Measurements from ENCODE around the gene DELE1. TPM values are rescaled to one million over a fixed set of nuclear protein-coding genes. Genes with fewer than 3 reads are reported as not detected.

DELE1 gene
- total RNA-seq, 1 experiment from 2014 or later, result 124 TPM

DNA sequence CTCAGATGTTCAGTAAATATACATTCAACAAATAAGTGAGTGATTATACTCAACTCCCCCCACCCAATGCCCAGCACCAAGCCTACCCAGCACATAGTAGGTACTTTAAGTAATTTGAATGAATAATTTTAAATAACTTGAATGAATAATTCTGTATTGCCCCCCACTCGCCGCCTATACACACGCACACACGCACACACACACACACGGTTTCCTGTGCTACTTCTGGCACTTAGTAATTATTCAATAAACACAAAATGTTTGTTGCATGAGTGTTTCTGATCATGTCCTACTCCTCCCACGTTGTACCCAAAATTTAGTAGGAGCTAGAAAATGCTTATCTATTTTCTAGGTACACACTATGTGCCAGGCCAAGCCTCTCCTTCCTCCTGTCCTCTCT lies 18.1 kb downstream of the DELE1 start:
- Histone ChIP-seq H3K79me2 (ENCODE audit: low read length) (no peaks in the 10 kb centered on the region), H3K9me3 (ENCODE audit: low read length) (no peaks in the 10 kb centered on the region), H3K27me3 (ENCODE audit: low read length) (no peaks in the 10 kb centered on the region), H2AFZ (ENCODE audit: low read length) (no peak overlapping the region), H3K36me3 (ENCODE audit: insufficient read depth, low read length) (peaks cover 3% of the 10 kb centered on the region), H3K4me1 (ENCODE audit: low read length) (no peaks in the 10 kb centered on the region), H3K9me2 (replicated peaks; ENCODE audit: insufficient read depth, low read length) (no peaks in the 10 kb centered on the region), H3K27ac (ENCODE audit: low read length) (no peak overlapping the region), H3K4me3 (ENCODE audit: low read length) (no peak overlapping the region), H3K9ac (ENCODE audit: low read length) (no peak overlapping the region), H4K20me1 (ENCODE audit: insufficient read depth, low read depth, low read length) (0 out of 2 replicates have a peak, but pooled peaks cover 4% of the 10 kb centered on the region), H3K4me2 (ENCODE audit: low read depth, low read length, poor library complexity, severe bottlenecking) (no peak overlapping the region)
- no peak for DNase-seq

DNA sequence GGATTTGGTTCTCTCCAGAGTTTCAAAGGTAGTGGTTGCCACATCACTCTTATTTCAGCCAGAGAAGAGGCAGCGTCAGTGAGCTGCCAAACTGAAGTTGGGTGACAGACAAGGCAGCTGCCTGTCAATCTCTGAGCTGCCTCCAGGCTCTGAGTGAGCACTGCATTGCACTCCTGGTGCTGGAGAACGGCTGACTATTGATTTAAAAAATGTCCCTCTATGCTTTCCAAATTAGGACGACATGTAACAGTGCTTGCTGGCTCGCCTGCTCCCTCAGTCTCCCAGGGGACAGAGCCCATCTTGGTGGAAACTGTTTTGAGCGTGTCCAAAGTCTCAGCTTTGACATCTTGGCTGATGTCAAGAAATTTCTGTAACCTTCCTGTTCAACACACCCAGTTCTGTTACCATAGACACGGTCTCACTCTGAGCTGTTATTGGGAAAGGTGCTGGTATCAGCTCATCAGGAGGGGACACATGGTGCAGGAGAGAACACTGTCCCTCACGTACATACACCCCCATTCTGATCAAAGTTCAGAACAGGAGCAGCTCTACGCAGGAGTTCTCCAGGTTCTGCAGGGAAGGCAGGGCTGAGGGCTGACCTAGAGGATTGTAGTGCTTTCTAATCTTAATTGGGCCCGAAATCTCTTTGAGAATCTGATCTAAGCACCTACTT lies 18.6 kb downstream of the DELE1 start:
- Histone ChIP-seq H3K27me3 (ENCODE audit: low read length) (no peaks in the 10 kb centered on the region), H4K20me1 (ENCODE audit: insufficient read depth, low read depth, low read length) (0 out of 2 replicates have a peak, but pooled peaks cover 4% of the 10 kb centered on the region), H3K4me1 (ENCODE audit: low read length) (no peaks in the 10 kb centered on the region), H3K4me2 (ENCODE audit: low read depth, low read length, poor library complexity, severe bottlenecking) (no peak overlapping the region), H3K4me3 (ENCODE audit: low read length) (no peak overlapping the region), H3K9ac (ENCODE audit: low read length) (no peak overlapping the region), H2AFZ (ENCODE audit: low read length) (no peak overlapping the region), H3K27ac (ENCODE audit: low read length) (no peak overlapping the region), H3K36me3 (ENCODE audit: insufficient read depth, low read length) (no peaks in the 10 kb centered on the region; the same call in 1 of the 2 replicates), H3K79me2 (ENCODE audit: low read length) (no peaks in the 10 kb centered on the region), H3K9me3 (ENCODE audit: low read length) (no peaks in the 10 kb centered on the region), H3K9me2 (replicated peaks; ENCODE audit: insufficient read depth, low read length) (no peaks in the 10 kb centered on the region)
- DNase-seq, result no peak

DNA sequence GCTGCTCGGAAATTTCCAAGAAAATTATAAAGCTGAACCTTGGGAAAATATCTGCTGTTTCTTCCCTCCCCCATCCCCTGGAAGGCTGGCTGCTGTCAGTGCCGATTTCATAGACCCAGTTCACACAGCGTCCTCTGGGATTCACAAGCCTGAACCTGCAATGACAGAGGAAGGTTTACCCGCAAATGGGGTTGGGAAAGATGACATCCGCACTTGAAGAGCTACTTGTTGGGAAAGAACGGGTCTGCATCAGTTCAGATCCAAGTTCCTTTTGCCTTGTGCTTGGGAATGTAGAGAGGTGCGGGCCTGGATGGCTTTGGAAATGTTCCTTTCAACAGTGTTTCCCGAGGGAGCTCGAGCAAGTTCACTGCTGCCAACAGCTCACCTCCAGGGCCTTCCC lies 20.4 kb downstream of the DELE1 start:
- DNase-seq, result no peak
- no peaks in the 10 kb centered on the region for H3K4me1 ChIP-seq (ENCODE audit: low read length)
- H3K79me2 ChIP-seq (ENCODE audit: low read length), result no peaks in the 10 kb centered on the region
- no peaks in the 10 kb centered on the region for H3K9me3 ChIP-seq (ENCODE audit: low read length)
- H3K27ac ChIP-seq (ENCODE audit: low read length), result no peak overlapping the region
- no peak overlapping the region for H2AFZ ChIP-seq (ENCODE audit: low read length)
- H3K9me2 ChIP-seq (replicated peaks; ENCODE audit: insufficient read depth, low read length), result no peaks in the 10 kb centered on the region
- H3K36me3 ChIP-seq (ENCODE audit: insufficient read depth, low read length), result no peaks in the 10 kb centered on the region
- H3K4me3 ChIP-seq (ENCODE audit: low read length), result no peak overlapping the region
- no peaks in the 10 kb centered on the region for H3K27me3 ChIP-seq (ENCODE audit: low read length)
- no peak overlapping the region for H3K4me2 ChIP-seq (ENCODE audit: low read depth, low read length, poor library complexity, severe bottlenecking)
- no peak overlapping the region for H3K9ac ChIP-seq (ENCODE audit: low read length)
- 0 out of 2 replicates have a peak, but pooled peaks cover 4% of the 10 kb centered on the region for H4K20me1 ChIP-seq (ENCODE audit: insufficient read depth, low read depth, low read length)

DNA sequence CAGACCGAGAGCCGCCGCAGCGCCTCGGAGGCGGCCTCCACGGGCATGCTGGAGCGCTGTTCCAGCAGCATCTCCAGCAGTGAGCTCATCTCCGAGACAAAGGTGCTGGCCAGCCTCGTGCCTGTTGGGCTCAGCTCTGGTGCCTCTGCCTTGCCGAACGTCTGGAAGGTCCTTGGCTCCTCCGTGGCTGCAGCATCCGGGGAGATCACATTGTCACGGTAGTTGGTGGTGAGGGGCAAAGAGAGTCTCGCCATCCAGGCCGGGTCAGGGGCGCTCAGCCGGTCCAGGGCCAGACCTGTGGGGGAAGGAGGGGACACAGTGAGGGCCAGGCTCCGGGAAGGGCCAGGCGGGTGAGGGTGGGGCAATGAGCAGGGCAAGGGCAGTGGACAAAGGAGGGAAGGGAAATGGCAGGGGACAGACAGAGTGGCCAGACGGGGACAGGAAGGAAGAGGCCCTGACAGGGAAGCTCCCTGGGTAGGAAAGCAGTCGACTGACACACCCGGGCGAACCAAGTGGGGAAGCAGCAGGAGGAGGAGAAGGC lies 21.9 kb downstream of the DELE1 start:
- Histone ChIP-seq H2AFZ (ENCODE audit: low read length) (no peak overlapping the region), H3K4me1 (ENCODE audit: low read length) (no peaks in the 10 kb centered on the region), H3K27ac (ENCODE audit: low read length) (no peak overlapping the region), H3K27me3 (ENCODE audit: low read length) (no peaks in the 10 kb centered on the region), H3K9me3 (ENCODE audit: low read length) (no peaks in the 10 kb centered on the region), H3K9ac (ENCODE audit: low read length) (no peak overlapping the region), H4K20me1 (ENCODE audit: insufficient read depth, low read depth, low read length) (0 out of 2 replicates have a peak, but pooled peaks cover 4% of the 10 kb centered on the region), H3K9me2 (replicated peaks; ENCODE audit: insufficient read depth, low read length) (no peaks in the 10 kb centered on the region), H3K79me2 (ENCODE audit: low read length) (no peaks in the 10 kb centered on the region), H3K4me2 (ENCODE audit: low read depth, low read length, poor library complexity, severe bottlenecking) (no peak overlapping the region), H3K36me3 (ENCODE audit: insufficient read depth, low read length) (no peaks in the 10 kb centered on the region), H3K4me3 (ENCODE audit: low read length) (no peak overlapping the region)
- DNase-seq, result no peak

DNA sequence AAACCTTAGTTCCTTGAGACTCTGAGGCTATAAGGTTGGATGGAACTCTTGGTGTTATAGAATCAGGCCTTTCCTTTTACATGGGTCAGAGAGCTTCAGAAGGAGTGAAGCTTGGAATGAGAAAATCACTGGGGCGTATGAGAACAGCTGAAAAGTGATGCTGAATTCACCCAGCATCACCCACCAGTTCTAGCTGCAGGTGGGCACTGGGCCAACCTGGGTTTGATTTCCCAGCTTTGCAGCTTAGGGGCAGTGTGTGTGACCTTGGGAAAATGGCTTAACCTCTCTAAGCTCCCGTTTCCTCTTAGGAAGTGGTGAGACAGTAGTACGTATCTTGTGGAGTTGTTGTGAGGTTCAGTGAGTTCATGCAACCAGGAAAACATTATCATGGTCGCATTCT lies 23.6 kb downstream of the DELE1 start:
- no peak for DNase-seq
- no peaks in the 10 kb centered on the region for H3K9me3 ChIP-seq (ENCODE audit: low read length)
- no peak overlapping the region for H3K27ac ChIP-seq (ENCODE audit: low read length)
- H3K4me2 ChIP-seq (ENCODE audit: low read depth, low read length, poor library complexity, severe bottlenecking), result no peak overlapping the region
- H3K9me2 ChIP-seq (replicated peaks; ENCODE audit: insufficient read depth, low read length), result no peaks in the 10 kb centered on the region
- H3K9ac ChIP-seq (ENCODE audit: low read length), result no peak overlapping the region
- 0 out of 2 replicates have a peak, but pooled peaks cover 4% of the 10 kb centered on the region for H4K20me1 ChIP-seq (ENCODE audit: insufficient read depth, low read depth, low read length)
- H3K79me2 ChIP-seq (ENCODE audit: low read length), result no peaks in the 10 kb centered on the region
- H3K4me3 ChIP-seq (ENCODE audit: low read length), result no peak overlapping the region
- H3K36me3 ChIP-seq (ENCODE audit: insufficient read depth, low read length), result no peaks in the 10 kb centered on the region
- H2AFZ ChIP-seq (ENCODE audit: low read length), result no peak overlapping the region
- H3K4me1 ChIP-seq (ENCODE audit: low read length), result no peaks in the 10 kb centered on the region
- no peaks in the 10 kb centered on the region for H3K27me3 ChIP-seq (ENCODE audit: low read length)

DNA sequence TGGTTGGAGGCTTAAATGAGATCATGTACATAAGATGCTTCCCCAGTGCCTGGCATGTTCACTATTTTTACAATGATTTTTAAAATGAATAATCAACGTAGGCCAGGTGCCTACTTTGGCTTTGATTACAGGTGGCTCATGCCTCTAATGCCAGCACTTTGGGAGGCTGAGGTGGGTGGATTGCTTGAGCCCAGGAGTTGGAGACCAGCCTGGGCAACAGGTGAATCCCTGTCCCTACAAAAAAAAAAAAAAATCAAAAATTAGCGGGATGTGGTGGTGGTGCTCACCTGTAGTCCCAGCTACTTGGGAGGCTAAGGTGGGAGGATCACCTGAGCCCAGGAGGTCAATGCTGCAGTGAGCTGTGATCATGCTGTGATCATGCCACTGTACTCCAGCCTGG lies 25.1 kb downstream of the DELE1 start:
- no peak overlapping the region for H3K4me2 ChIP-seq (ENCODE audit: low read depth, low read length, poor library complexity, severe bottlenecking)
- no peaks in the 10 kb centered on the region for H4K20me1 ChIP-seq (ENCODE audit: insufficient read depth, low read depth, low read length)
- no peaks in the 10 kb centered on the region for H3K27me3 ChIP-seq (ENCODE audit: low read length)
- H3K4me1 ChIP-seq (ENCODE audit: low read length), result peaks cover under 1% of the 10 kb centered on the region; the same call in 1 of the 2 replicates
- H3K79me2 ChIP-seq (ENCODE audit: low read length), result no peaks in the 10 kb centered on the region
- H3K9ac ChIP-seq (ENCODE audit: low read length), result no peak overlapping the region
- no peak overlapping the region for H3K4me3 ChIP-seq (ENCODE audit: low read length)
- no peaks in the 10 kb centered on the region for H3K9me3 ChIP-seq (ENCODE audit: low read length)
- DNase-seq, result no peak
- H2AFZ ChIP-seq (ENCODE audit: low read length), result no peak overlapping the region
- no peak overlapping the region for H3K27ac ChIP-seq (ENCODE audit: low read length)
- no peaks in the 10 kb centered on the region for H3K9me2 ChIP-seq (replicated peaks; ENCODE audit: insufficient read depth, low read length)
- no peaks in the 10 kb centered on the region for H3K36me3 ChIP-seq (ENCODE audit: insufficient read depth, low read length)

DNA sequence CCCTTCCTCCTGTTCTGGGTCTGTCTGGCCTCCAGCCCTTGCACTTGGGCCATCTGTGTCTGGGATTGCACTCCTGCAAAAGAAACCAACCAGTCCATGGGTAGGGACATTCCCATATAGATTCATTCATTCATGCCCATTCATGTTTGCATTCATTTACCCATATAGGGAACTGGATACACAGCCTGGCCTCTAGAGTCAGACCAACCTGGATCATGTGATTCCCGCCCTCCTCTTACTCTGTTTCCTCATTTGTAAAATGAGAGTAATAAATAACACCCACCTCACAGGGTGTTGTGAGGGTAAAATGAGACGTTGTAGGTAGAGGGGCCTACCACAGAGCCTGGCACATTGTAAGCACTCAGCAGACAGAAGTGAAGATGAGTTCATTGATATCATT lies 25.8 kb downstream of the DELE1 start:
- Histone ChIP-seq H4K20me1 (ENCODE audit: insufficient read depth, low read depth, low read length) (no peaks in the 10 kb centered on the region), H3K36me3 (ENCODE audit: insufficient read depth, low read length) (no peaks in the 10 kb centered on the region), H3K9ac (ENCODE audit: low read length) (no peak overlapping the region), H3K4me2 (ENCODE audit: low read depth, low read length, poor library complexity, severe bottlenecking) (no peak overlapping the region), H3K9me3 (ENCODE audit: low read length) (no peaks in the 10 kb centered on the region), H3K27ac (ENCODE audit: low read length) (no peak overlapping the region), H3K9me2 (replicated peaks; ENCODE audit: insufficient read depth, low read length) (no peaks in the 10 kb centered on the region), H3K27me3 (ENCODE audit: low read length) (no peaks in the 10 kb centered on the region), H2AFZ (ENCODE audit: low read length) (no peak overlapping the region), H3K4me1 (ENCODE audit: low read length) (peaks cover 7% of the 10 kb centered on the region), H3K4me3 (ENCODE audit: low read length) (no peak overlapping the region), H3K79me2 (ENCODE audit: low read length) (no peaks in the 10 kb centered on the region)
- DNase-seq, result no peak

DNA sequence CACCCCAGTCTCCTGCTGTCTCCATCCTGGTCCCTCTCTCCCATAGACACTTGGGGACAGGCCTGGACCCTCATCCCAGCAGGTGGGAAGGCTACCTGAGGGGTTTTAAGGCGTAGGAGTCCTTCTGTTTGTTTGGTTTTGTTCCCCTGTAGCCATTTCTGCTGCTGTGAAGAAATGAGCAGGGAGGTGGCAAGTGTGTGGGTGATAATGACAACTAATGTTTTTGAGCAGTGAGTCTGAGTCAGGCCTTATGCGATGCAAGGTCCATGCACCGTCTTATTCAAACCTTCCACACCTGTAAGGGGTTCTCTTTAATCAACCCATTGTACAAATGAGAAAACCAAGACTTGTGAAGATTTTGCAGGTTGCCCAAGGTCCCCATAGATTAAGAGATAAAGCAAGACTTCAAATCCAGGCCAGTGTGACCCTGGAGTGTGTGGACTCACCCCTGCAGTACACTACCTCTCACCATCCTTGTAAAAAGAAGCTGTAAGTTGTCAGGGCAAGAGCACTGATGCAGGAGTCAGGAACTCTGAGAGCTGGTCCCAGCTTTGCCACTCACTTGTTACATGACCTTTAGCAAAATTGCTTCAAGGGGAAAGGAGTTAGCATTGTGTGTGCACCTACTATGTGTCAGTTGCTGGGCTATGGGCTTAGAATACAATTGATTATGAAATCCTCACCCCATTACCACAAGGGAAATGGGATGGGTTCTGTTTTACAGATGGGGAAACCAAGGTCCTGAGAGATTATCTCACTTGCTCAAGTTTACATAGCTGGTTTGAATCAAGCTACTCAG lies 26.7 kb downstream of the DELE1 start:
- no peaks in the 10 kb centered on the region for H3K27me3 ChIP-seq (ENCODE audit: low read length)
- no peaks in the 10 kb centered on the region for H3K9me3 ChIP-seq (ENCODE audit: low read length)
- no peak overlapping the region for H3K4me3 ChIP-seq (ENCODE audit: low read length)
- no peaks in the 10 kb centered on the region for H3K79me2 ChIP-seq (ENCODE audit: low read length)
- H3K36me3 ChIP-seq (ENCODE audit: insufficient read depth, low read length), result no peaks in the 10 kb centered on the region
- no peak overlapping the region for H3K9ac ChIP-seq (ENCODE audit: low read length)
- H3K9me2 ChIP-seq (replicated peaks; ENCODE audit: insufficient read depth, low read length), result no peaks in the 10 kb centered on the region
- no peak overlapping the region for H2AFZ ChIP-seq (ENCODE audit: low read length)
- H3K4me1 ChIP-seq (ENCODE audit: low read length), result peaks cover 8% of the 10 kb centered on the region
- no peak overlapping the region for H3K27ac ChIP-seq (ENCODE audit: low read length)
- H4K20me1 ChIP-seq (ENCODE audit: insufficient read depth, low read depth, low read length), result no peaks in the 10 kb centered on the region
- DNase-seq, result no peak
- no peak overlapping the region for H3K4me2 ChIP-seq (ENCODE audit: low read depth, low read length, poor library complexity, severe bottlenecking)

All from Karpas-422 (cell line).